ENCODE measurements around the gene PDS5A. TPM values are rescaled to one million over a fixed set of nuclear protein-coding genes. Genes with fewer than 3 reads are reported as not detected.

Gene PDS5A
- total RNA-seq, 1 donor from 2014 or later, result 53.3 TPM

DNA sequence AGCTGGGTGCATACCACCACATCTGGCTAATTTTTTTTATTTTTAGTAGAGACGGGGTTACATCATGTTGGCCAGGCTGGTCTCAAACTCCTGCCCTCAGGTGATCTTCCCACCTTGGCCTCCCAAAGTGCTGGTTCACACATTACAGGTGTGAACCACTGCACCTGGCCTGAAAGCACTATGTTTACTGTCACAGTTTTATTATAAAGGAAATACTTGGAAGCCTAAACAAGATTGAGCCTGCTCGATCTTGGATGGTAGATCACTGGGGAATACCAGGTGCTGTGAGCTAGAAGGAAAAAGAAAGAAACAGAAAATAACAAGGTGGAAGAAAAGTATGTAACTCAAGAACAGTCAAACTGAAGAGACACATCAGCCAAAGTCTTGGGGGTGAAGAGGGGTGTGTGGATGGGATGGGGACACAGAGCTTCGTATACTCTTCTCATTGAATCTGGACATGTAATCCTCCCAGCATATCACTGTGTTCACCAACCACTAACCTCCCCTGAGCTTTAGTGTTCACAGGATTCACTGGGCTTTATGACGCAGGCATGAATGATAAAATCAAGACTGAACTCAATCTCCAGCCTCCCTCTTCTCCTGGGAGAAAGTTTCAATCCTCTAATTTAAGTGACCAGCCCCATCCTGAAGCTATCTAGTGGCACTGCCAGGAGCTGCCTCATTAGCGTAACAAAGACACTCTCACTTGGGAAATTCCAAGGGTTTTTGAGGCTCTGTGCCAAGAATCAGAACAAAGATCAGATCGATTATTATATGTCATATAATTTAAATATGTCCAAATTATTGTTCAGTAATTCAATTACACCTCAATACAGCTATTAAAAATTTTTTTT lies 40.9 kb downstream of the PDS5A start:
- no peak for TF ChIP-seq CTCF (IDR thresholded peaks at IDR 0.05)
- no peak overlapping the region for H3K4me3 Mint-ChIP-seq (ENCODE audit: unreplicated experiment)
- DNase-seq (ENCODE audit: low spot score), result no peak
- H3K9me3 Mint-ChIP-seq (ENCODE audit: low read depth), result no peaks in the 10 kb centered on the region
- H3K36me3 Mint-ChIP-seq (ENCODE audit: low read depth), result no peaks in the 10 kb centered on the region
- peaks cover 66% of the 10 kb centered on the region for H3K4me1 Mint-ChIP-seq (ENCODE audit: low read depth)
- H3K27me3 Mint-ChIP-seq (ENCODE audit: low read depth), result no peaks in the 10 kb centered on the region
- H3K27ac Mint-ChIP-seq (ENCODE audit: unreplicated experiment), result peak overlapping the region; percentile 29

DNA sequence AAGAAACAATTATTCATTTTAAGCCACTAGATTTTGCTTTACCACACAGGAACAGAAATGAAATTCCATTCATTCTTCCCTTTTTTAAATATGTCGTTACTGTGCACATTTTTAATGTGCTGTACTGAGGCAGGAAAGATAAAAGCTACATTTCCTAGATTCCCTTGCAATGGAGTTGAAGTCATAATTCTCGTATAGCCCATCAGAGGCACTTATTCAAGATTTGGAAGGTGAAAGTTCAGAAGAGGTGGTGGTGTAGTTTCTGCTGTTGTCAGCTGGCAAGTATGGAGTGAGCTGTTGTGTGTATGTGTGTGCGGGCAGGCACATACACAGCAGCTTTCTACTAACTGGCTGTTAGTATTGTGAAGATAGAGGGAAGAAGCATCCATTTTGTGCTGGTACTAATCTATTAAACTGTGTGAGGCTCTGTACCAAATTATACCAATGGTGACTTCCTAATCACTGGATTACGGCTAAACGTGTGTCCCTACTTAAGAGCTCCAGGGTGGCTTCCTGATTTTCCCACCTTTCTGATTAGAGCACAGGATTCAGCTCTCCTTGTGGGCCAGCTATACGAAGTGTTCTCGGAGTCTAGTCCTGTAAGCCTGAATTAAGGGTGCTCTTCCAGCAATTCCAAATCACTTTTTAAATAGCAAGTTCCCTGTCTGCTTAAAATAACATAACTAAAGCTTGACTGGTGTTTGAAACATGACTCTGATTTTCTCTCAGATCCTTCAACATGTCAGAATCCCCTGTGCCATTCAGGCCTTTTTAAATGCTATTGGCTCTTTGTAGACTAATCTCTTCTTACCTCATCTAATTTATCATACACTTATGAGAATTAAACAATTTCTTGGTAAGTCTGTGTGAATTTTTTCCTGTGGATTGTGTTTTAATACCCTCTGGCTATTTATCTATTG lies 43.8 kb downstream of the PDS5A start:
- H3K27ac Mint-ChIP-seq (ENCODE audit: unreplicated experiment), result peak overlapping the region; percentile 85
- H3K36me3 Mint-ChIP-seq (ENCODE audit: low read depth), result no peaks in the 10 kb centered on the region
- no peaks in the 10 kb centered on the region for H3K9me3 Mint-ChIP-seq (ENCODE audit: low read depth)
- peaks cover 57% of the 10 kb centered on the region for H3K4me1 Mint-ChIP-seq (ENCODE audit: low read depth)
- peak overlapping the region; percentile 24 for H3K4me3 Mint-ChIP-seq (ENCODE audit: unreplicated experiment)
- no peak for TF ChIP-seq CTCF (IDR thresholded peaks at IDR 0.05)
- no peaks in the 10 kb centered on the region for H3K27me3 Mint-ChIP-seq (ENCODE audit: low read depth)
- no peak for DNase-seq (ENCODE audit: low spot score)

DNA sequence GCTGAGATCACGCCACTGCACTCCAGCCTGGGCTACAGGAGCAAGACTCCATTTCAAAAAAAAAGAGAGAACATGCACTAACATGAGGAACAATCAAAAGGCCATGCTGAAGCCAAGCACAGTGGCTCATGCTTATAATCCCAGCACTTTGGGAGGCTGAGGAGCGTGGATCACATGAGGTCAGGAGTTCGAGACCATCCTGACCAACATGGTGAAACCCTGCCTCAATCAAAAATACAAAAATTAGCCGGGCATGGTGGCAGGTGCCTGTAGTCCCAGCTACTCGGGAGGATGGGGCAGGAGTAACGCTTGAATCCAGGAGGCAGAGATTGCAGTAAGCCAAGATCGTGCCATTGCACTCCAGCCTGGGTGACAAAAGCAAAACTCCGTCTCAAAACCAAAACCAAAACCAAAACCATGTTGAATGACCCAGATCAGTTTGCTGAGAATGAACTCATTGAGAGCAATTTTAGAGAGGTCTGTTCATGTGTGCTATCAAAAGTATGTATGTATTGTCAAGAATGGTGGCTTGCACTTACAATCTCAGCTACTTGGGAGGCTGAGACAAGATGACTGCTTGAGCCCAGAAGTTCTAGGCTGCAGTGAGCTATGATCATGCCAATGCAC lies 44.8 kb downstream of the PDS5A start:
- no peaks in the 10 kb centered on the region for H3K36me3 Mint-ChIP-seq (ENCODE audit: low read depth)
- no peak for TF ChIP-seq CTCF (IDR thresholded peaks at IDR 0.05)
- no peaks in the 10 kb centered on the region for H3K27me3 Mint-ChIP-seq (ENCODE audit: low read depth)
- peaks cover 55% of the 10 kb centered on the region for H3K4me1 Mint-ChIP-seq (ENCODE audit: low read depth)
- no peak for DNase-seq (ENCODE audit: low spot score)
- H3K4me3 Mint-ChIP-seq (ENCODE audit: unreplicated experiment), result peak overlapping the region; percentile 32
- H3K9me3 Mint-ChIP-seq (ENCODE audit: low read depth), result no peaks in the 10 kb centered on the region
- peak overlapping the region; percentile 85 for H3K27ac Mint-ChIP-seq (ENCODE audit: unreplicated experiment)

DNA sequence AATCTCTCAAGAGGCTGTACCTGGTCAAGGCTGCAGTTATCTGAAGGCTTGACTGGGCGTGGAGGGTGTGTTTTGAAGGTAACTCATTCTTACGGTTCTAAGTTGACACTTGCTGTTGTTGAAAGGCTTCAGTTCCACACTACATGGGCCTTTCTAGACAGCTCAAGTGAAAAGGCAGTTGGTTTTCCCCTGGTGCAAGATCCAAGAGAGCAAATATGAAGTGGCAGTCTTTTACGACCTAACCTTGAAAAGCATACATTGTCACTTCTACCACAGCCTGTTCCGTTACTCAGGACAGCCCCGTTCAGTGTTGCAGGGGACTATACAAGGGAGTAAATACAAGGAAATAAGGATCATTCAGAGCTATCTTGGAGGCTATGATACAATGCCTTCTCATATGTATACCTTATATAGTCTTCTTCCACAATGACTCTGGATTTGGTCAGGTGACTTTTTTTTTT lies 46.2 kb downstream of the PDS5A start:
- TF ChIP-seq CTCF (IDR thresholded peaks at IDR 0.05), result no peak
- H3K36me3 Mint-ChIP-seq (ENCODE audit: low read depth), result peaks cover 3% of the 10 kb centered on the region
- H3K4me1 Mint-ChIP-seq (ENCODE audit: low read depth), result peaks cover 44% of the 10 kb centered on the region
- H3K27me3 Mint-ChIP-seq (ENCODE audit: low read depth), result no peaks in the 10 kb centered on the region
- no peak overlapping the region for H3K4me3 Mint-ChIP-seq (ENCODE audit: unreplicated experiment)
- peak overlapping the region; percentile 27 for H3K27ac Mint-ChIP-seq (ENCODE audit: unreplicated experiment)
- no peak for DNase-seq (ENCODE audit: low spot score)
- no peaks in the 10 kb centered on the region for H3K9me3 Mint-ChIP-seq (ENCODE audit: low read depth)

DNA sequence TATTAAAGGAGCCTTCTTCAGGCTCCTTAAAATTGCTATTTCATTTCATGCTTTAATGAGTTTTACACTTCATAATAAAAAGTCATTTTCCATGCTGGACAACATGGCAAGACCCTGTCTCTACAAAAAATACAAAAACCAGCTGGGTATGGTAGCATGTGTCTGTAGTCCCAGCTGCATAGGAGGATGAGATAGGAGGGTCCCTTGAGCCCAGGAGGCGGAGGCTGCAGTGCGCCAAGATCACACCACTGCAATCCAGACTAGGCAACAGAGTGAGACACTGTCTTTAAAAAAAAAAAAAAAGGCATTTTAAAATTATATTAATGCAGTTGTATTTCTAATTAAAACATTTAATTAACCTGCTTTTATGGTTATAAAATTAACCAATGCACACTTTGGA lies 49.2 kb downstream of the PDS5A start:
- Mint-ChIP-seq H3K27ac (ENCODE audit: unreplicated experiment) (no peak overlapping the region), H3K9me3 (ENCODE audit: low read depth) (no peaks in the 10 kb centered on the region), H3K4me1 (ENCODE audit: low read depth) (peaks cover 18% of the 10 kb centered on the region), H3K4me3 (ENCODE audit: unreplicated experiment) (no peak overlapping the region), H3K27me3 (ENCODE audit: low read depth) (no peaks in the 10 kb centered on the region), H3K36me3 (ENCODE audit: low read depth) (peaks cover 12% of the 10 kb centered on the region)
- no peak for DNase-seq (ENCODE audit: low spot score)
- no peak for TF ChIP-seq CTCF (IDR thresholded peaks at IDR 0.05)
